GM12891 (cell line): ENCODE results near the gene CA10.

Source experiments
- POLR2A ChIP-seq: IDR thresholded peaks from 2 replicates; pipeline ENCODE4 v1.6.1; 2011; ENCODE audit warnings: low read depth, low read length, control low read depth
- TAF1 ChIP-seq: IDR thresholded peaks from 2 replicates; pipeline ENCODE4 v1.6.1; 2011; ENCODE audit warnings: low read depth, low read length, control low read depth

- TF ChIP-seq POLR2A (no peak), TAF1 (no peak)
Measured at GRCh38 chr17:51598824-51599223, 559.7 kb downstream of the CA10 start.
